Esophagus muscularis mucosa (tissue), 4 donors: ENCODE measurements around the gene CCDC12. TPM values are rescaled to one million over a fixed set of nuclear protein-coding genes. Genes with fewer than 3 reads are reported as not detected.
A peak's percentile ranks its signal among the peaks of the same experiment; 100 is the strongest.

Experiments used
- DNase-seq: peaks from one replicate; pipeline ENCODE4 v3.0.0-alpha.2; 2017; ENCODE audit errors: extremely low spot score
- H3K27ac ChIP-seq, 4 donors: fragments of 200-600 bp; sonication (generic); replicated peaks in 1 of 4; 1 replicate in 3 of 4; 2 replicates in 1 of 4; pipeline ENCODE4 v1.5.1; 2016 to 2019; ENCODE audit warnings: mild to moderate bottlenecking in 1 of 4
- H3K27me3 ChIP-seq, 4 donors: fragments of 200-600 bp; sonication (generic); one replicate each; pipeline versions ENCODE4 v1.5.1 to v1.6.0; 2016 to 2019
- H3K36me3 ChIP-seq, 4 donors: fragments of 200-600 bp; sonication (generic); one replicate each; pipeline ENCODE4 v1.5.1; 2016 to 2019
- H3K4me1 ChIP-seq, 4 donors: fragments of 200-600 bp; sonication (generic); one replicate each; pipeline ENCODE4 v1.5.1; 2016 to 2019
- H3K4me3 ChIP-seq, 4 donors: fragments of 200-600 bp; sonication (generic); 1 replicate in 2 of 4; 2 replicates in 2 of 4; pipeline ENCODE4 v1.5.1; 2016 to 2019; ENCODE audit warnings: mild to moderate bottlenecking in 4 of 4, moderate library complexity in 1 of 4
- H3K9me3 ChIP-seq, 4 donors: fragments of 200-600 bp; sonication (generic); 1 replicate in 3 of 4; 2 replicates in 1 of 4; pipeline ENCODE4 v1.5.1; 2016 to 2019
- CTCF ChIP-seq, 3 experiments: fragments of 200-600 bp in 2 of 3; fragments of 450-650 bp in 1 of 3; sonication (generic) in 2 of 3; IDR thresholded peaks; one replicate each; pipeline ENCODE4 v1.5.1; 2017 to 2019; ENCODE audit warnings: antibody characterized with exemption in 3 of 3, mild to moderate bottlenecking in 2 of 3, moderate library complexity in 1 of 3
- EP300 ChIP-seq: sonication (generic); formaldehyde crosslinking; IDR thresholded peaks from one replicate; pipeline ENCODE4 v1.6.1; 2017; ENCODE audit warnings: antibody characterized with exemption
- POLR2A ChIP-seq: fragments of 450-650 bp; IDR thresholded peaks from one replicate; pipeline ENCODE4 v1.6.1; 2017; ENCODE audit warnings: antibody characterized with exemption, moderate library complexity, mild to moderate bottlenecking, low read depth
- POLR2AphosphoS5 ChIP-seq, 2 donors: sonication (generic); formaldehyde crosslinking; IDR thresholded peaks; one replicate each; pipeline ENCODE4 v1.6.1; 2017; ENCODE audit warnings: antibody characterized with exemption in 2 of 2
- WGBS: methylation state at CpG from one replicate; pipeline ENCODE4 v1.1.5; 2018; 5-methylcytosine and 5-hydroxymethylcytosine counted together
- intact Hi-C: fragments of 100-400 bp; cut with DNase I; formaldehyde crosslinking; loops from one replicate; pipeline ENCODE4 v1.15.1; 2023
- total RNA-seq, 4 donors: library from RNA; depleted of rRNA; stranded (reverse); fragments of >200 nt; gene quantifications; one replicate each; pipeline versions ENCODE4 v1.1.0 to v1.2.1, GENCODE V29; 2016

Gene CCDC12
- total RNA-seq, 4 donors from 2014 or later = 27.5 to 54.8 (median 36.7) TPM

DNA sequence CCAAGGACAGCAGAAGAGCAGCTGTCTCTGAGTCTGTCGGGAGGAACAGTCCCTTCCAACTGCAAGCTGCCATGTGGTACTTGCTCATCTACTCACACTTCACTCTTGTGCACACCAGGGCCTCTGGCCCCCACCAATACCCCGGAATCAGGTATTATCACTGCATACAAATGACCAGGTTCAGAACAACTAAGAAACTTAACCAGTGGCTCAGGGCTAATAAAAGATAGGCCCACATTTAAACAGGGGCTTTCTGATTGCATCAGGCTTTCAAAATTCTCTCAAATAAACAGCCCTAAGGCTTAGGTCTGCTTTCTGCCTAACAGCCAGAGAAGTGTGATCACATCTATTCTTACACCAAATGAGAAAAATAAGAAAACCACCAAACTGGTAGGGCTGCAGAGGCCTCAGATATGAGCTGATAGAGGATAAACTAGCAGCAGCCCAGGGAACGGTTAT, 20.7 kb downstream of the CCDC12 start:
- H3K27me3 ChIP-seq = no peaks in the 10 kb centered on the region
- peaks cover 79 to 96% (median 94%) of the 10 kb centered on the region in 4 donors for H3K4me1 ChIP-seq
- TF ChIP-seq POLR2A (no peak), POLR2AphosphoS5 (IDR thresholded peaks at IDR 0.05) (no peak)
- peak overlapping the region in 1 of 4 donors; percentile 22 for H3K27ac ChIP-seq
- no peak for DNase-seq
- H3K4me3 ChIP-seq = no peak overlapping the region
- no peaks in the 10 kb centered on the region for H3K9me3 ChIP-seq
- no peaks in the 10 kb centered on the region for H3K36me3 ChIP-seq
- 59% methylated on average over 3 of the region's 3 CpGs for WGBS
- intact Hi-C loops = no loop called here

GRCh38 chr3:46955157-46955556, 21.4 kb downstream of the CCDC12 start:
- H3K27me3 ChIP-seq = no peaks in the 10 kb centered on the region
- 84% methylated on average over 5 of the region's 5 CpGs for WGBS
- H3K27ac ChIP-seq = no peak overlapping the region
- H3K4me1 ChIP-seq = peaks cover 74 to 96% (median 94%) of the 10 kb centered on the region in 4 donors
- intact Hi-C loops = no loop called here
- no peaks in the 10 kb centered on the region for H3K9me3 ChIP-seq
- TF ChIP-seq POLR2A (no peak), POLR2AphosphoS5 (IDR thresholded peaks at IDR 0.05) (no peak), EP300 (no peak), CTCF (IDR thresholded peaks at IDR 0.05) (no peak)
- no peak for DNase-seq
- no peak overlapping the region for H3K4me3 ChIP-seq
- no peaks in the 10 kb centered on the region for H3K36me3 ChIP-seq

DNA sequence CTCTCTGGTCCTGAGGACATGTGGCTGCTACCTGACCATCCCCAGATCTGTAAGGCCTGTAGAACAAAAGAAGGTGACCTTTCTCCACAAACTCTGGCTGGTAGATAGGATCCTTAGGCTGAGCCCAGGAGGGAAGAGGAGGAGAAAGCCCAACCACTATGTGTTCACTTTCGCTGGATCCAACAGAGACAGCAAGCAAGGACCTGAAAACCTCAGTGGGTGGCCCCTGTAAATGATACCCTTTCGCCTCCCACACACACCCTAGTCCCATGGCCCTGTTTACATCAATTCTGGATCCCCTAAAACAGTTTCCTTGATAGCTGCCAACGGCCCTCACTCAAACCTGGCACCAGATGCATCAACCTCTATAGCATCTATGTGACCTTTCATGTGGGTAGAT, 22.4 kb downstream of the CCDC12 start:
- Histone ChIP-seq H3K36me3 (no peaks in the 10 kb centered on the region), H3K4me3 (no peak overlapping the region), H3K27ac (no peak overlapping the region), H3K9me3 (no peaks in the 10 kb centered on the region), H3K4me1 (peaks cover 74 to 96% (median 94%) of the 10 kb centered on the region in 4 donors), H3K27me3 (no peaks in the 10 kb centered on the region)
- no peak for TF ChIP-seq POLR2A
- no peak for TF ChIP-seq EP300
- no peak for TF ChIP-seq POLR2AphosphoS5 (IDR thresholded peaks at IDR 0.05)
- no peak for DNase-seq
- intact Hi-C loops = no loop called here
- WGBS = 93% methylated on average over 3 of the region's 3 CpGs

DNA sequence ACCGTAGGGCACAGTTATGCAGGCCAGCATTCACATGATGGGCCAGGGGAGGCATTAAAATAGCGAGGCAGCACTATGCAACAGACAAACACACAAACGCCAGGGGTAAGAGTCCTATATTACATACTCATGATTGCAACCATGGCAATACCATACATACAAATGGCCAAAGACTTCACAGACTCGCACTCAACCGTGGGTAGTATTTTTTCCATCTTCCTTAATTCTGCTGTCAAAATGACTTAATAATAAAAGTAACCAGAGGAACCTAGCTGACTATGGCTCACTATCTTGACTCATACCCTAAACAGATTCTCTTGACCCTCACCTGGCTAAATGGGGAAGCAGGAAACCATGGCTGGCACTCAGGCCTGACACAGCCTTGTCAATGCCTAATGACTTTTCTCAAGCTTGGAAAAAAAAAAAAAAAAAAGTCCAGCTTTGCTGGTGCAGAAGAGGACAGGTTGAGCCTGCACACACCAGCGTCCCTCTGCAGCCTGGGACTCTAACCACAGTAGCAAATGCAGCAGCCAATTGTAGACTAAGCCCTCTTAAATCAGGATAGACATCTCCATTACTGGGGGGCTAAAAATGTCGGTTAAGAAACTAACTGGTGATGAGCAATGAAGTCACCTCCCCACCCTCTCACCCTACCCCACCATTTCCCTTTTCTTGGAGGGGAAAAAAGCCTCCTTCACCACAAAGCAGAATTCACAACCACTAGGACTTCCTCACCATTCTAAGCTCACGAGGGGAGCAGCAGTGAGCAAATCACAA, 23.1 kb downstream of the CCDC12 start:
- intact Hi-C loops = no loop called here
- TF ChIP-seq EP300 (no peak), CTCF (IDR thresholded peaks at IDR 0.05) (no peak), POLR2A (no peak), POLR2AphosphoS5 (IDR thresholded peaks at IDR 0.05) (no peak)
- no peaks in the 10 kb centered on the region for H3K27me3 ChIP-seq
- no peaks in the 10 kb centered on the region for H3K9me3 ChIP-seq
- H3K27ac ChIP-seq = no peak overlapping the region
- H3K4me3 ChIP-seq = no peak overlapping the region
- H3K4me1 ChIP-seq = peaks cover 74 to 96% (median 94%) of the 10 kb centered on the region in 4 donors
- 69% methylated on average over 8 of the region's 8 CpGs for WGBS
- no peak for DNase-seq
- H3K36me3 ChIP-seq = no peaks in the 10 kb centered on the region

DNA sequence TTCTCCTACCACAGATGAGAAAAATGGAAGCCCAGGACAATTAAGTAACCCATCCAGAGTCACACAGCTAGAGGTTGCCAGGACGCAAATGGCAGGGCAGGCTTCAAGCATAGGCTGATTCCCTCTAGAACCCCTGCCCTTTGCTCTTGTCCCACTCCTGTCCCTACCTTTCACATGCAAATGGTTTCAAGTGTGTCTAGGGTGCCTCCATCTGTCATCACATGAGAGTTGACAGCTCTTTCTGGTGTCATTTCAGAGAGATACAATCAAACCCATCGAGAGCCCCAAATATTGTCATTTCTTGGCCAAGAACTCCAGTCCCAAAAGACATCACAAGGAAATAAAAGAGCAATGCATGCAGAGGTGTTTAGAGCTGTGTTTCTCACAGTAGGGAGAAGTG, 23.7 kb downstream of the CCDC12 start:
- Histone ChIP-seq H3K27me3 (no peaks in the 10 kb centered on the region), H3K9me3 (no peaks in the 10 kb centered on the region), H3K4me3 (no peak overlapping the region), H3K36me3 (peaks cover 0 to 3% (median 0%) of the 10 kb centered on the region in 4 donors), H3K4me1 (peaks cover 77 to 96% (median 94%) of the 10 kb centered on the region in 4 donors), H3K27ac (no peak overlapping the region)
- intact Hi-C loops = no loop called here
- DNase-seq = no peak
- no peak for TF ChIP-seq EP300
- no peak for TF ChIP-seq POLR2A
- TF ChIP-seq CTCF (IDR thresholded peaks at IDR 0.05) = no peak
- no peak for TF ChIP-seq POLR2AphosphoS5 (IDR thresholded peaks at IDR 0.05)
- 92% methylated on average over 2 of the region's 2 CpGs for WGBS
